Keratinocyte (primary cell): ENCODE results near the gene FREM2. TPM values are rescaled to one million over a fixed set of nuclear protein-coding genes. Genes with fewer than 3 reads are reported as not detected.

Experiments used
- DNase-seq: peaks from one replicate; pipeline ENCODE4 v3.0.0-alpha.2; 2011; ENCODE audit warnings: low read depth, missing footprints, low spot score
- FAIRE-seq: peaks from 2 replicates; lab custom pipeline; 2011; peaks lifted over from hg19 to GRCh38; lab: Jason Lieb, UNC
- H2AFZ ChIP-seq: 2 replicates; pipeline ENCODE4 v1.6.0; 2012; ENCODE audit warnings: low read length, control low read depth, inconsistent platforms; ENCODE audit not compliant: control insufficient read depth
- H3K27ac ChIP-seq: 2 replicates; pipeline ENCODE4 v1.5.1; 2011; ENCODE audit warnings: low read length; ENCODE audit not compliant: control insufficient read depth, insufficient read depth
- H3K27me3 ChIP-seq: 3 replicates; pipeline ENCODE4 v1.6.0; 2011; ENCODE audit warnings: low read length; ENCODE audit not compliant: control insufficient read depth, insufficient read depth; ENCODE audit errors: extremely low read depth
- H3K36me3 ChIP-seq, 2 experiments: 2 replicates in 1 of 2; 3 replicates in 1 of 2; pipeline ENCODE4 v1.5.1; 2011; ENCODE audit warnings: low read length in 2 of 2, mild to moderate bottlenecking in 1 of 2; ENCODE audit not compliant: control insufficient read depth in 2 of 2, insufficient read depth in 2 of 2; ENCODE audit errors: extremely low read depth in 1 of 2
- H3K4me1 ChIP-seq: 3 replicates; pipeline ENCODE4 v1.5.1; 2011; ENCODE audit warnings: low read length; ENCODE audit not compliant: control insufficient read depth, insufficient read depth; ENCODE audit errors: extremely low read depth
- H3K4me2 ChIP-seq: 3 replicates; pipeline ENCODE4 v1.6.0; 2011; ENCODE audit warnings: low read depth, low read length; ENCODE audit not compliant: control insufficient read depth, insufficient read depth; ENCODE audit errors: extremely low read depth
- H3K4me3 ChIP-seq, 3 experiments: fragments of 200-600 bp in 1 of 3; sonication (generic) in 1 of 3; 2 replicates in 2 of 3; 3 replicates in 1 of 3; pipeline ENCODE4 v1.5.1; 2011 to 2016; ENCODE audit warnings: low read length in 3 of 3, mild to moderate bottlenecking in 3 of 3, control low read depth in 2 of 3, inconsistent platforms in 1 of 3, low read depth in 1 of 3, mixed read lengths in 1 of 3, mixed run types in 1 of 3, moderate library complexity in 1 of 3; ENCODE audit not compliant: control insufficient read depth in 2 of 3, insufficient read depth in 2 of 3; ENCODE audit errors: extremely low read depth in 1 of 3
- H3K79me2 ChIP-seq: 2 replicates; pipeline ENCODE4 v1.6.0; 2012; ENCODE audit warnings: low read length; ENCODE audit not compliant: control insufficient read depth, insufficient read depth
- H3K9ac ChIP-seq: 3 replicates; pipeline ENCODE4 v1.6.0; 2011; ENCODE audit warnings: low read length; ENCODE audit not compliant: control insufficient read depth, insufficient read depth; ENCODE audit errors: extremely low read depth
- H3K9me1 ChIP-seq: 3 replicates; pipeline ENCODE4 v1.6.0; 2011; ENCODE audit warnings: low read length; ENCODE audit not compliant: control insufficient read depth, insufficient read depth; ENCODE audit errors: extremely low read depth
- H3K9me3 ChIP-seq: 2 replicates; pipeline ENCODE4 v1.5.1; 2012; ENCODE audit warnings: low read depth, low read length; ENCODE audit not compliant: control insufficient read depth
- H4K20me1 ChIP-seq: 3 replicates; pipeline ENCODE4 v1.6.0; 2011; ENCODE audit warnings: low read length; ENCODE audit not compliant: control insufficient read depth, insufficient read depth; ENCODE audit errors: extremely low read depth
- EZH2 ChIP-seq: IDR thresholded peaks from one replicate; pipeline ENCODE4 v1.6.1; 2012; ENCODE audit warnings: inconsistent platforms, mild to moderate bottlenecking, low read length, moderate library complexity
- dilution Hi-C: fragments of 300-500 bp; cut with MboI; formaldehyde crosslinking; loops from one replicate; pipeline ENCODE4 v1.7.0; 2020; ENCODE audit warnings: low sequenced_read_pairs; ENCODE audit not compliant: extremely low pct_ligation_motif_present
- polyA plus RNA-seq, 5 experiments: library from polyadenylated mRNA; depleted of rRNA in 3 of 5; stranded (reverse) in 3 of 5; stranded (forward) in 1 of 5; unstranded in 1 of 5; fragments of >200 nt; gene quantifications; 1 replicate in 1 of 5; 2 replicates in 3 of 5; 3 replicates in 1 of 5; pipeline versions ENCODE4 v1.2.1 to v1.2.3, GENCODE V29; 2011 to 2012; ENCODE audit warnings: missing spikeins in 2 of 5, low read depth in 1 of 5, low replicate concordance in 1 of 5
- TF ChIP-seq, protein P1 (sequence below), 3 experiments: IDR thresholded peaks in 1 of 3; conservative IDR thresholded peaks in 1 of 3; optimal IDR thresholded peaks in 1 of 3; 2 replicates in 2 of 3; 3 replicates in 1 of 3; pipeline versions ENCODE3 to v1.5.1; 2011; ENCODE audit warnings: low read length in 3 of 3, mild to moderate bottlenecking in 3 of 3, moderate library complexity in 2 of 3, control low read depth in 1 of 3, inconsistent platforms in 1 of 3; ENCODE audit not compliant: insufficient read depth in 2 of 3; ENCODE audit errors: extremely low read depth in 1 of 3

Gene FREM2
- polyA plus RNA-seq, 1 donor (not counting 4 experiments of a cell fraction or from before 2014, with no cell fraction given) = 0.01 TPM

DNA sequence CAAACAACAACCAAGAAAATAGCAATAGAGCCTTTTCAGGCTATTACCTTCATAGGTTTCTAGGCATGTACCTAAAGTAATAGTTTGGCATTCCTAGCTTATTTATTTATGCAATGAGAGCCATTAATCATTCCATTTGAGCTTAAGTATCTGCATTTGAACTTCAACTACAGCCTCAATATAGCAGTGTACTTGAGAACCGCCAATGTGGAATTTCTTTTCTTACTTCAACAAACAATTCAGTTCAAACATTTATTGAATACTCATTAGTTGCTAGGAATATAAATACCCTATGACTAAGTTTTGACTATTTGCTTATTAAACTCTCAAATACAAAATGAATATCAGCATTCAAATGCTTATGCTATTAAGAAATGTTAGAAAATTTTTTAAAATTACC, 38.0 kb upstream of the FREM2 start:
- H3K9me1 ChIP-seq = no peaks in the 10 kb centered on the region
- dilution Hi-C loops = no loop called here
- no peak overlapping the region for H3K4me3 ChIP-seq
- DNase-seq = no peak
- H3K4me2 ChIP-seq = no peak overlapping the region
- no peaks in the 10 kb centered on the region for H3K27me3 ChIP-seq
- no peaks in the 10 kb centered on the region for H3K79me2 ChIP-seq
- H3K27ac ChIP-seq = no peak overlapping the region
- no peaks in the 10 kb centered on the region for H3K36me3 ChIP-seq
- H2AFZ ChIP-seq = no peak overlapping the region
- TF ChIP-seq EZH2 = no peak
- TF ChIP-seq, protein P1, sequence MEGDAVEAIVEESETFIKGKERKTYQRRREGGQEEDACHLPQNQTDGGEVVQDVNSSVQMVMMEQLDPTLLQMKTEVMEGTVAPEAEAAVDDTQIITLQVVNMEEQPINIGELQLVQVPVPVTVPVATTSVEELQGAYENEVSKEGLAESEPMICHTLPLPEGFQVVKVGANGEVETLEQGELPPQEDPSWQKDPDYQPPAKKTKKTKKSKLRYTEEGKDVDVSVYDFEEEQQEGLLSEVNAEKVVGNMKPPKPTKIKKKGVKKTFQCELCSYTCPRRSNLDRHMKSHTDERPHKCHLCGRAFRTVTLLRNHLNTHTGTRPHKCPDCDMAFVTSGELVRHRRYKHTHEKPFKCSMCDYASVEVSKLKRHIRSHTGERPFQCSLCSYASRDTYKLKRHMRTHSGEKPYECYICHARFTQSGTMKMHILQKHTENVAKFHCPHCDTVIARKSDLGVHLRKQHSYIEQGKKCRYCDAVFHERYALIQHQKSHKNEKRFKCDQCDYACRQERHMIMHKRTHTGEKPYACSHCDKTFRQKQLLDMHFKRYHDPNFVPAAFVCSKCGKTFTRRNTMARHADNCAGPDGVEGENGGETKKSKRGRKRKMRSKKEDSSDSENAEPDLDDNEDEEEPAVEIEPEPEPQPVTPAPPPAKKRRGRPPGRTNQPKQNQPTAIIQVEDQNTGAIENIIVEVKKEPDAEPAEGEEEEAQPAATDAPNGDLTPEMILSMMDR (optimal IDR thresholded peaks at IDR 0.05 in 1 of 3, IDR thresholded peaks at IDR 0.05 in 1 of 3, conservative IDR thresholded peaks at IDR 0.05 in 1 of 3; ENCODE audit: extremely low read depth in 1 of 3, insufficient read depth in 2 of 3, low read length in 3 of 3) = no peak
- no peak for FAIRE-seq
- H3K9ac ChIP-seq = no peak overlapping the region
- no peaks in the 10 kb centered on the region for H4K20me1 ChIP-seq
- H3K4me1 ChIP-seq = no peaks in the 10 kb centered on the region
- H3K9me3 ChIP-seq = no peaks in the 10 kb centered on the region

GRCh38 chr13:38656699-38657098, 30.2 kb upstream of the FREM2 start:
- FAIRE-seq (no peak), DNase-seq (no peak)
- no peak overlapping the region for H3K4me2 ChIP-seq
- H3K9ac ChIP-seq = no peak overlapping the region
- TF ChIP-seq, protein P1 (optimal IDR thresholded peaks at IDR 0.05 in 1 of 3, IDR thresholded peaks at IDR 0.05 in 1 of 3, conservative IDR thresholded peaks at IDR 0.05 in 1 of 3; ENCODE audit: extremely low read depth in 1 of 3, insufficient read depth in 2 of 3, low read length in 3 of 3) = no peak
- TF ChIP-seq EZH2 = no peak
- no peaks in the 10 kb centered on the region for H3K9me3 ChIP-seq
- no peaks in the 10 kb centered on the region for H3K9me1 ChIP-seq
- H3K36me3 ChIP-seq = no peaks in the 10 kb centered on the region
- H3K4me3 ChIP-seq = no peak overlapping the region
- H2AFZ ChIP-seq = peak overlapping the region; percentile 24
- no peaks in the 10 kb centered on the region for H4K20me1 ChIP-seq
- H3K27ac ChIP-seq = no peak overlapping the region
- dilution Hi-C loops = no loop called here
- peaks cover 8% of the 10 kb centered on the region for H3K4me1 ChIP-seq
- no peaks in the 10 kb centered on the region for H3K27me3 ChIP-seq
- H3K79me2 ChIP-seq = no peaks in the 10 kb centered on the region
